CD14-positive monocyte (primary cell): ENCODE measurements around the gene RIPK1. TPM values are rescaled to one million over a fixed set of nuclear protein-coding genes. Genes with fewer than 3 reads are reported as not detected.

Experiments used
- DNase-seq, 3 donors: peaks; one replicate each; pipeline ENCODE4 v3.0.0-alpha.2; 2011 to 2022
- H2AFZ ChIP-seq: 2 replicates; pipeline ENCODE4 v1.6.0; 2012; ENCODE audit warnings: mild to moderate bottlenecking, low read depth, low read length, inconsistent platforms; ENCODE audit not compliant: insufficient read depth, poor library complexity, severe bottlenecking
- H3K27ac ChIP-seq, 2 donors: 1 replicate in 1 of 2; 2 replicates in 1 of 2; pipeline ENCODE4 v1.5.1; 2012 to 2013; ENCODE audit warnings: low read length in 2 of 2, control low read depth in 1 of 2, inconsistent platforms in 1 of 2, low read depth in 1 of 2, mild to moderate bottlenecking in 1 of 2
- H3K27me3 ChIP-seq, 2 donors: one replicate each; pipeline versions ENCODE4 v1.6.0 to v1.6.1; 2011 to 2013; ENCODE audit warnings: low read length in 2 of 2; ENCODE audit not compliant: control insufficient read depth in 2 of 2, insufficient read depth in 2 of 2
- H3K36me3 ChIP-seq, 2 donors: replicated peaks in 1 of 2; 1 replicate in 1 of 2; 2 replicates in 1 of 2; pipeline versions ENCODE4 v1.5.1 to v1.6.1; 2012 to 2013; ENCODE audit warnings: low read length in 2 of 2, control low read depth in 1 of 2, inconsistent platforms in 1 of 2, mild to moderate bottlenecking in 1 of 2; ENCODE audit not compliant: insufficient read depth in 2 of 2, control insufficient read depth in 1 of 2
- H3K4me1 ChIP-seq, 2 donors: 1 replicate in 1 of 2; 2 replicates in 1 of 2; pipeline versions ENCODE4 v1.5.1 to v1.6.1; 2012 to 2013; ENCODE audit warnings: low read length in 2 of 2, control low read depth in 1 of 2, inconsistent platforms in 1 of 2, mild to moderate bottlenecking in 1 of 2, moderate library complexity in 1 of 2; ENCODE audit not compliant: insufficient read depth in 2 of 2, control insufficient read depth in 1 of 2
- H3K4me2 ChIP-seq: replicated peaks from 2 replicates; pipeline ENCODE3; 2012; ENCODE audit warnings: low read length, moderate library complexity, mild to moderate bottlenecking; ENCODE audit not compliant: poor library complexity, severe bottlenecking; ENCODE audit errors: extremely low read depth
- H3K4me3 ChIP-seq, 3 experiments: fragments of 200-600 bp in 1 of 3; sonication (generic) in 1 of 3; replicated peaks in 1 of 3; 1 replicate in 2 of 3; 2 replicates in 1 of 3; pipeline ENCODE4 v1.5.1; 2011 to 2013; ENCODE audit warnings: low read length in 3 of 3, mild to moderate bottlenecking in 3 of 3, control low read depth in 2 of 3, low read depth in 2 of 3, inconsistent platforms in 1 of 3, moderate library complexity in 1 of 3
- H3K79me2 ChIP-seq: 2 replicates; pipeline ENCODE4 v1.6.0; 2012; ENCODE audit warnings: mild to moderate bottlenecking, control low read depth, inconsistent platforms, low read length, moderate library complexity; ENCODE audit not compliant: insufficient read depth
- H3K9ac ChIP-seq: 2 replicates; pipeline ENCODE4 v1.6.0; 2017; ENCODE audit warnings: low read length, mild to moderate bottlenecking; ENCODE audit not compliant: insufficient read depth, poor library complexity, severe bottlenecking
- H3K9me3 ChIP-seq, 2 donors: replicated peaks in 1 of 2; 1 replicate in 1 of 2; 2 replicates in 1 of 2; pipeline versions ENCODE4 v1.5.1 to v1.6.1; 2012 to 2013; ENCODE audit warnings: low read length in 2 of 2, control low read depth in 1 of 2; ENCODE audit not compliant: control insufficient read depth in 1 of 2, insufficient read depth in 1 of 2
- H4K20me1 ChIP-seq: 2 replicates; pipeline ENCODE4 v1.6.0; 2012; ENCODE audit warnings: mild to moderate bottlenecking, low read length, control low read depth, moderate library complexity; ENCODE audit not compliant: insufficient read depth
- H3K27ac Mint-ChIP-seq, 7 donors: one replicate each; pipeline ENCODE4 v1.8.0; 2020; ENCODE audit warnings: mild to moderate bottlenecking in 7 of 7, mixed read lengths in 7 of 7, moderate library complexity in 6 of 7, inconsistent platforms in 2 of 7
- H3K27me3 Mint-ChIP-seq, 3 donors: one replicate each; pipeline ENCODE4 v1.8.0; 2021 to 2022; ENCODE audit warnings: low read depth in 3 of 3, mild to moderate bottlenecking in 3 of 3, mixed read lengths in 3 of 3, moderate library complexity in 3 of 3, inconsistent platforms in 1 of 3
- H3K36me3 Mint-ChIP-seq, 2 donors: one replicate each; pipeline ENCODE4 v1.8.0; 2020; ENCODE audit warnings: mixed read lengths in 2 of 2, inconsistent platforms in 1 of 2, mild to moderate bottlenecking in 1 of 2
- H3K4me1 Mint-ChIP-seq: one replicate; pipeline ENCODE4 v1.8.0; 2020; ENCODE audit warnings: mild to moderate bottlenecking, mixed read lengths
- H3K4me3 Mint-ChIP-seq, 2 donors: one replicate each; pipeline ENCODE4 v1.8.0; 2020; ENCODE audit warnings: mild to moderate bottlenecking in 2 of 2, mixed read lengths in 2 of 2, moderate library complexity in 1 of 2
- H3K9me3 Mint-ChIP-seq, 7 donors: one replicate each; pipeline ENCODE4 v1.8.0; 2020 to 2022; ENCODE audit warnings: mixed read lengths in 7 of 7, mild to moderate bottlenecking in 6 of 7, moderate library complexity in 6 of 7, inconsistent platforms in 2 of 7
- CTCF ChIP-seq: fragments of 200-600 bp; IDR thresholded peaks from one replicate; pipeline ENCODE4 v1.8.0; 2022; ENCODE audit warnings: antibody characterized with exemption, mild to moderate bottlenecking
- WGBS: methylation state at CpG from one replicate; pipeline ENCODE4 v1.1.5; 2013; ENCODE audit warnings: missing lambda C conversion rate; ENCODE audit not compliant: insufficient coverage; 5-methylcytosine and 5-hydroxymethylcytosine counted together
- intact Hi-C, 2 donors: fragments of 100-400 bp; cut with micrococcal nuclease; formaldehyde crosslinking; loops; one replicate each; pipeline versions ENCODE4 v1.15.0 to v1.15.1; 2023
- polyA plus RNA-seq, 3 donors: library from polyadenylated mRNA; depleted of rRNA in 1 of 3; unstranded in 2 of 3; stranded (reverse) in 1 of 3; fragments of 300-500 nt in 2 of 3; fragments of >200 nt in 1 of 3; fragmentation: Illumina TruSeq in 2 of 3; gene quantifications; 1 replicate in 2 of 3; 2 replicates in 1 of 3; pipeline ENCODE4 v1.2.3, GENCODE V29; 2012 to 2021

RIPK1 gene
- polyA plus RNA-seq, 3 donors = 6.0 to 9.6 (median 9.6) TPM

- Histone ChIP-seq H3K4me2 (no peak overlapping the region), H4K20me1 (peaks cover 69% of the 10 kb centered on the region), H3K4me3 (no peak overlapping the region), H3K27me3 (no peaks in the 10 kb centered on the region), H2AFZ (no peak overlapping the region), H3K9me3 (no peaks in the 10 kb centered on the region), H3K4me1 (peaks cover 6 to 7% of the 10 kb centered on the region in 2 donors), H3K36me3 (peaks cover 83 to 98% of the 10 kb centered on the region in 2 donors), H3K9ac (no peak overlapping the region), H3K79me2 (no peaks in the 10 kb centered on the region), H3K27ac (no peak overlapping the region)
- peaks cover 7% of the 10 kb centered on the region for H3K4me1 Mint-ChIP-seq
- TF ChIP-seq CTCF = no peak
- no peaks in the 10 kb centered on the region for H3K27me3 Mint-ChIP-seq
- WGBS = 100% methylated on average over 3 of the region's 4 CpGs
- no peak for DNase-seq
- intact Hi-C loops = no loop called here
- no peak overlapping the region for H3K27ac Mint-ChIP-seq
- H3K4me3 Mint-ChIP-seq = no peak overlapping the region
- peaks cover 83 to 90% of the 10 kb centered on the region in 2 donors for H3K36me3 Mint-ChIP-seq
- peaks cover 0 to 1% (median 0%) of the 10 kb centered on the region in 7 donors for H3K9me3 Mint-ChIP-seq
Observed at GRCh38 chr6:3085074-3085473, 16.8 kb downstream of the RIPK1 start.

GRCh38 chr6:3086282-3086946 is 18.1 kb downstream of the RIPK1 start:
- no peak overlapping the region for H3K4me2 ChIP-seq
- H3K27me3 ChIP-seq = no peaks in the 10 kb centered on the region
- Mint-ChIP-seq H3K4me3 (no peak overlapping the region), H3K9me3 (peaks cover 0 to under 1% (median 0%) of the 10 kb centered on the region in 7 donors), H3K4me1 (peaks cover 7% of the 10 kb centered on the region), H3K27me3 (no peaks in the 10 kb centered on the region), H3K27ac (no peak overlapping the region), H3K36me3 (peaks cover 76 to 84% of the 10 kb centered on the region in 2 donors)
- H3K4me1 ChIP-seq = peaks cover 6 to 7% of the 10 kb centered on the region in 2 donors
- peaks cover 60% of the 10 kb centered on the region for H4K20me1 ChIP-seq
- H2AFZ ChIP-seq = no peak overlapping the region
- TF ChIP-seq CTCF = no peak
- no peak overlapping the region for H3K9ac ChIP-seq
- DNase-seq = no peak
- H3K27ac ChIP-seq = no peak overlapping the region
- H3K4me3 ChIP-seq = no peak overlapping the region
- 100% methylated on average over 2 of the region's 7 CpGs for WGBS
- intact Hi-C loops = no loop called here
- H3K79me2 ChIP-seq = no peaks in the 10 kb centered on the region
- no peaks in the 10 kb centered on the region for H3K9me3 ChIP-seq
- H3K36me3 ChIP-seq = peaks cover 76 to 91% of the 10 kb centered on the region in 2 donors
